Activated CD4-positive, alpha-beta T cell treated with anti-CD3 and anti-CD28 coated beads, Interleukin-2, amount 10 ng/mL, durations not matched to agents 24 days and 14 days (primary cell): ENCODE measurements around the gene CTNS. TPM values are rescaled to one million over a fixed set of nuclear protein-coding genes. Genes with fewer than 3 reads are reported as not detected.

Experiments
- DNase-seq: peaks from one replicate; pipeline ENCODE4 v3.0.0; 2022
- H3K27ac Mint-ChIP-seq: one replicate; pipeline ENCODE4 v1.8.0; 2022; ENCODE audit warnings: mild to moderate bottlenecking, mixed read lengths
- H3K27me3 Mint-ChIP-seq: one replicate; pipeline ENCODE4 v1.8.0; 2022; ENCODE audit warnings: mixed read lengths
- H3K36me3 Mint-ChIP-seq: one replicate; pipeline ENCODE4 v1.8.0; 2022; ENCODE audit warnings: low read depth, mild to moderate bottlenecking, mixed read lengths
- H3K4me1 Mint-ChIP-seq: one replicate; pipeline ENCODE4 v1.8.0; 2021; ENCODE audit warnings: mixed read lengths
- H3K4me3 Mint-ChIP-seq: one replicate; pipeline ENCODE4 v1.8.0; 2022; ENCODE audit warnings: mild to moderate bottlenecking, moderate library complexity, mixed read lengths
- H3K9me3 Mint-ChIP-seq: one replicate; pipeline ENCODE4 v1.8.0; 2021; ENCODE audit warnings: mixed read lengths
- intact Hi-C: fragments of 100-400 bp; cut with micrococcal nuclease; formaldehyde crosslinking; loops from one replicate; pipeline ENCODE4 v1.15.1; 2023
- total RNA-seq: library from RNA; stranded (reverse); gene quantifications from 2 replicates; pipeline ENCODE4 v1.2.3, GENCODE V29; 2022

CTNS gene
- total RNA-seq, 1 donor from 2014 or later: 46.7 TPM

GRCh38 chr17:3636908-3637373 is 381 bp downstream of the CTNS start:
- H3K36me3 Mint-ChIP-seq: peaks cover 37% of the 10 kb centered on the region
- intact Hi-C loops: loop anchor here (1.0 to 10.0 kb wide), 3 partner anchors 31 to 592 kb away; partner anchors contain the start of genes EMC6 and TAX1BP3
- H3K4me1 Mint-ChIP-seq: peaks cover 43% of the 10 kb centered on the region
- no peaks in the 10 kb centered on the region for H3K27me3 Mint-ChIP-seq
- H3K4me3 Mint-ChIP-seq: peak overlapping the region; percentile 98
- H3K27ac Mint-ChIP-seq: peak overlapping the region; percentile 62
- no peaks in the 10 kb centered on the region for H3K9me3 Mint-ChIP-seq
- DNase-seq: no peak

GRCh38 chr17:3639981-3640596 is 3.5 kb downstream of the CTNS start:
- Mint-ChIP-seq H3K4me3 (peak overlapping the region; percentile 80), H3K9me3 (no peaks in the 10 kb centered on the region), H3K27ac (peak overlapping the region; percentile 92), H3K4me1 (peaks cover 44% of the 10 kb centered on the region), H3K27me3 (no peaks in the 10 kb centered on the region), H3K36me3 (peaks cover 51% of the 10 kb centered on the region)
- intact Hi-C loops: loop anchor here (10.0 kb wide), 1 partner anchor 595 kb away; no protein-coding TSS in a partner anchor
- DNase-seq: peak; percentile 77

- Mint-ChIP-seq H3K36me3 (peaks cover 52% of the 10 kb centered on the region), H3K4me3 (no peak overlapping the region), H3K9me3 (no peaks in the 10 kb centered on the region), H3K27me3 (no peaks in the 10 kb centered on the region), H3K27ac (peak overlapping the region; percentile 92), H3K4me1 (peaks cover 46% of the 10 kb centered on the region)
- intact Hi-C loops: no loop called here
- no peak for DNase-seq
Observed at GRCh38 chr17:3641014-3641413, 4.5 kb downstream of the CTNS start.

- H3K27me3 Mint-ChIP-seq: no peaks in the 10 kb centered on the region
- H3K27ac Mint-ChIP-seq: peak overlapping the region; percentile 18
- intact Hi-C loops: no loop called here
- H3K4me1 Mint-ChIP-seq: peaks cover 46% of the 10 kb centered on the region
- peaks cover 52% of the 10 kb centered on the region for H3K36me3 Mint-ChIP-seq
- H3K9me3 Mint-ChIP-seq: no peaks in the 10 kb centered on the region
- no peak for DNase-seq
- no peak overlapping the region for H3K4me3 Mint-ChIP-seq
Observed at GRCh38 chr17:3641717-3642486, 5.3 kb downstream of the CTNS start.

- Mint-ChIP-seq H3K27ac (peak overlapping the region; percentile 54), H3K4me3 (peak overlapping the region; percentile 6), H3K36me3 (peaks cover 51% of the 10 kb centered on the region), H3K27me3 (no peaks in the 10 kb centered on the region), H3K9me3 (no peaks in the 10 kb centered on the region), H3K4me1 (peaks cover 36% of the 10 kb centered on the region)
- intact Hi-C loops: no loop called here
- DNase-seq: no peak
Observed at GRCh38 chr17:3643889-3644349, 7.4 kb downstream of the CTNS start.

GRCh38 chr17:3645310-3645709 is 8.8 kb downstream of the CTNS start:
- intact Hi-C loops: no loop called here
- Mint-ChIP-seq H3K4me1 (peaks cover 27% of the 10 kb centered on the region), H3K9me3 (no peaks in the 10 kb centered on the region), H3K27ac (peak overlapping the region; percentile 67), H3K36me3 (peaks cover 52% of the 10 kb centered on the region), H3K4me3 (no peak overlapping the region), H3K27me3 (no peaks in the 10 kb centered on the region)
- no peak for DNase-seq

GRCh38 chr17:3647251-3647650 is 10.7 kb downstream of the CTNS start:
- no peak for DNase-seq
- no peak overlapping the region for H3K4me3 Mint-ChIP-seq
- H3K36me3 Mint-ChIP-seq: peaks cover 40% of the 10 kb centered on the region
- H3K27me3 Mint-ChIP-seq: no peaks in the 10 kb centered on the region
- H3K4me1 Mint-ChIP-seq: peaks cover 19% of the 10 kb centered on the region
- H3K9me3 Mint-ChIP-seq: no peaks in the 10 kb centered on the region
- H3K27ac Mint-ChIP-seq: no peak overlapping the region
- intact Hi-C loops: no loop called here

GRCh38 chr17:3647769-3648555 is 11.4 kb downstream of the CTNS start:
- H3K9me3 Mint-ChIP-seq: no peaks in the 10 kb centered on the region
- intact Hi-C loops: loop anchor here (2.0 kb wide), 1 partner anchor 45 kb away; no protein-coding TSS in a partner anchor
- H3K27me3 Mint-ChIP-seq: no peaks in the 10 kb centered on the region
- H3K27ac Mint-ChIP-seq: peak overlapping the region; percentile 11
- H3K4me1 Mint-ChIP-seq: peaks cover 19% of the 10 kb centered on the region
- peaks cover 36% of the 10 kb centered on the region for H3K36me3 Mint-ChIP-seq
- H3K4me3 Mint-ChIP-seq: no peak overlapping the region
- peak; percentile 83 for DNase-seq

- Mint-ChIP-seq H3K9me3 (no peaks in the 10 kb centered on the region), H3K4me1 (no peaks in the 10 kb centered on the region), H3K27me3 (no peaks in the 10 kb centered on the region), H3K4me3 (no peak overlapping the region), H3K36me3 (peaks cover 10% of the 10 kb centered on the region), H3K27ac (peak overlapping the region; percentile 37)
- no peak for DNase-seq
- intact Hi-C loops: no loop called here
Observed at GRCh38 chr17:3655766-3656165, 19.2 kb downstream of the CTNS start.

GRCh38 chr17:3656353-3656752 is 19.8 kb downstream of the CTNS start:
- no peak overlapping the region for H3K4me3 Mint-ChIP-seq
- no peak for DNase-seq

GRCh38 chr17:3656755-3657587 is 20.4 kb downstream of the CTNS start:
- Mint-ChIP-seq H3K27me3 (no peaks in the 10 kb centered on the region), H3K36me3 (peaks cover 10% of the 10 kb centered on the region), H3K27ac (no peak overlapping the region), H3K4me3 (no peak overlapping the region), H3K9me3 (no peaks in the 10 kb centered on the region), H3K4me1 (no peaks in the 10 kb centered on the region)
- no peak for DNase-seq
- intact Hi-C loops: no loop called here

More at GRCh38 chr17:3656353-3656752, 19.8 kb downstream of the CTNS start:
- H3K4me1 Mint-ChIP-seq: no peaks in the 10 kb centered on the region
- intact Hi-C loops: no loop called here
- no peaks in the 10 kb centered on the region for H3K27me3 Mint-ChIP-seq
- peaks cover 10% of the 10 kb centered on the region for H3K36me3 Mint-ChIP-seq
- no peaks in the 10 kb centered on the region for H3K9me3 Mint-ChIP-seq
- no peak overlapping the region for H3K27ac Mint-ChIP-seq

GRCh38 chr17:3657588-3657869 is 21.0 kb downstream of the CTNS start:
- no peak overlapping the region for H3K4me3 Mint-ChIP-seq
- intact Hi-C loops: no loop called here
- peaks cover 10% of the 10 kb centered on the region for H3K36me3 Mint-ChIP-seq
- H3K9me3 Mint-ChIP-seq: no peaks in the 10 kb centered on the region
- H3K27me3 Mint-ChIP-seq: no peaks in the 10 kb centered on the region
- no peak for DNase-seq
- H3K27ac Mint-ChIP-seq: no peak overlapping the region
- no peaks in the 10 kb centered on the region for H3K4me1 Mint-ChIP-seq
